Endothelial cell of umbilical vein (primary cell): Measurements from ENCODE around the gene CLEC4M. TPM values are rescaled to one million over a fixed set of nuclear protein-coding genes. Genes with fewer than 3 reads are reported as not detected.

Experiments
- BruUV-seq: library from RNA; stranded (reverse); fragments of 400-500 nt; replicated peaks from 2 replicates; lab custom pipeline; 2021; lab: Mats Ljungman, UMichigan
- CTCF ChIA-PET: fragments of 300-600, 350-600 bp; sonication (Branson Sonifier 250); formaldehyde crosslinking; loops from one replicate; lab custom pipeline; 2021; ENCODE audit warnings: antibody characterized with exemption, inconsistent platforms; lab: Charles Lee
- POLR2A ChIA-PET: fragments of 300-600, 350-600 bp; sonication (Branson Sonifier 250); formaldehyde crosslinking; loops from one replicate; lab custom pipeline; 2021; ENCODE audit warnings: antibody characterized with exemption, inconsistent platforms; lab: Charles Lee
- DNase-seq: peaks from one replicate; pipeline ENCODE4 v3.0.0-alpha.2; 2011; ENCODE audit warnings: low read depth, low spot score
- FAIRE-seq: peaks from 2 replicates; lab custom pipeline; 2011; peaks lifted over from hg19 to GRCh38; lab: Jason Lieb, UNC
- H2AFZ ChIP-seq: 2 replicates; pipeline ENCODE4 v1.6.0; 2012; ENCODE audit warnings: low read depth, low read length, control low read depth, inconsistent platforms
- H3K27ac ChIP-seq: 2 replicates; pipeline ENCODE4 v1.5.1; 2011; ENCODE audit warnings: low read depth, mild to moderate bottlenecking, control low read depth, low read length, moderate library complexity; ENCODE audit not compliant: insufficient read depth
- H3K27me3 ChIP-seq, 2 experiments: 2 replicates each; pipeline versions ENCODE4 v1.6.0 to v1.6.1; 2011; ENCODE audit warnings: low read length in 2 of 2, mixed read lengths in 1 of 2; ENCODE audit not compliant: control insufficient read depth in 2 of 2, insufficient read depth in 2 of 2
- H3K36me3 ChIP-seq, 2 experiments: 2 replicates in 1 of 2; 3 replicates in 1 of 2; pipeline ENCODE4 v1.5.1; 2011; ENCODE audit warnings: low read length in 2 of 2, mild to moderate bottlenecking in 1 of 2, moderate library complexity in 1 of 2; ENCODE audit not compliant: control insufficient read depth in 2 of 2, insufficient read depth in 2 of 2; ENCODE audit errors: extremely low read depth in 1 of 2
- H3K4me1 ChIP-seq: 3 replicates; pipeline ENCODE4 v1.5.1; 2011; ENCODE audit warnings: mild to moderate bottlenecking, low read length; ENCODE audit not compliant: control insufficient read depth, insufficient read depth; ENCODE audit errors: extremely low read depth
- H3K4me2 ChIP-seq: 2 replicates; pipeline ENCODE4 v1.6.1; 2011; ENCODE audit warnings: low read length, control low read depth, mixed read lengths; ENCODE audit not compliant: insufficient read depth
- H3K4me3 ChIP-seq, 3 experiments: fragments of 200-600 bp in 1 of 3; sonication (generic), shearing (Covaris generic) in 1 of 3; replicated peaks in 1 of 3; 2 replicates each; pipeline ENCODE4 v1.5.1; 2011 to 2016; ENCODE audit warnings: control low read depth in 3 of 3, low read length in 3 of 3, mild to moderate bottlenecking in 2 of 3, inconsistent platforms in 1 of 3, low read depth in 1 of 3, moderate library complexity in 1 of 3; ENCODE audit not compliant: insufficient read depth in 1 of 3
- H3K79me2 ChIP-seq: 2 replicates; pipeline ENCODE4 v1.6.0; 2012; ENCODE audit warnings: low read length, inconsistent platforms; ENCODE audit not compliant: control insufficient read depth, insufficient read depth
- H3K9ac ChIP-seq: replicated peaks from 2 replicates; pipeline ENCODE3; 2011; ENCODE audit warnings: low read length, control low read depth; ENCODE audit not compliant: insufficient read depth; ENCODE audit errors: extremely low read depth
- H3K9me1 ChIP-seq: replicated peaks from 3 replicates; pipeline ENCODE4 v1.6.0; 2011; ENCODE audit warnings: mild to moderate bottlenecking, low read length; ENCODE audit not compliant: control insufficient read depth, insufficient read depth; ENCODE audit errors: extremely low read depth
- H3K9me3 ChIP-seq: replicated peaks from 2 replicates; pipeline ENCODE4 v1.5.1; 2012; ENCODE audit warnings: low read length, inconsistent platforms; ENCODE audit not compliant: control insufficient read depth, insufficient read depth
- H4K20me1 ChIP-seq: replicated peaks from 2 replicates; pipeline ENCODE3; 2011; ENCODE audit warnings: mild to moderate bottlenecking, low read length; ENCODE audit not compliant: control insufficient read depth, insufficient read depth; ENCODE audit errors: extremely low read depth
- CTCF ChIP-seq, 2 donors: IDR thresholded peaks; 1 replicate in 1 of 2; 2 replicates in 1 of 2; pipeline ENCODE4 v1.5.1; 2011; ENCODE audit warnings: low read length in 2 of 2, mild to moderate bottlenecking in 2 of 2, moderate library complexity in 2 of 2, control low read depth in 1 of 2, inconsistent platforms in 1 of 2, low read depth in 1 of 2; ENCODE audit not compliant: insufficient read depth in 1 of 2; ENCODE audit errors: extremely low read depth in 1 of 2
- EZH2 ChIP-seq: IDR thresholded peaks from 2 replicates; pipeline ENCODE4 v1.6.1; 2012; ENCODE audit warnings: borderline replicate concordance, low read depth, mild to moderate bottlenecking, moderate library complexity, low read length, inconsistent platforms; ENCODE audit not compliant: severe bottlenecking
- FOS ChIP-seq: IDR thresholded peaks from 2 replicates; pipeline ENCODE4 v1.6.1; 2011; ENCODE audit warnings: mild to moderate bottlenecking, low read length, moderate library complexity, borderline replicate concordance; ENCODE audit not compliant: insufficient read depth
- GATA2 ChIP-seq: IDR thresholded peaks from 2 replicates; pipeline ENCODE4 v1.7.0; 2011; ENCODE audit warnings: low read depth, mild to moderate bottlenecking, moderate library complexity, mixed read lengths, low read length; ENCODE audit not compliant: insufficient read length, insufficient read depth
- JUN ChIP-seq: IDR thresholded peaks from 2 replicates; pipeline ENCODE4 v1.6.1; 2011; ENCODE audit warnings: borderline replicate concordance, low read depth; ENCODE audit not compliant: insufficient read length, insufficient read depth
- MAX ChIP-seq: IDR thresholded peaks from 2 replicates; pipeline ENCODE4 v1.6.1; 2011; ENCODE audit not compliant: insufficient read depth, insufficient read length
- MYC ChIP-seq: IDR thresholded peaks from one replicate; pipeline ENCODE4 v1.6.1; 2011; ENCODE audit warnings: mild to moderate bottlenecking, low read depth, low read length
- POLR2A ChIP-seq: IDR thresholded peaks from 2 replicates; pipeline ENCODE4 v1.6.1; 2012; ENCODE audit warnings: low read depth, mild to moderate bottlenecking, control low read depth, low read length
- POLR2AphosphoS5 ChIP-seq: IDR thresholded peaks from 2 replicates; pipeline ENCODE4 v1.6.1; 2012; ENCODE audit warnings: low read depth, mild to moderate bottlenecking, control low read depth, low read length, moderate library complexity; ENCODE audit not compliant: insufficient read depth
- dilution Hi-C: fragments of 300-500 bp; cut with MboI; formaldehyde crosslinking; loops from one replicate; pipeline ENCODE4 v1.15.0; 2019; ENCODE audit warnings: low sequenced_read_pairs; ENCODE audit not compliant: extremely low pct_ligation_motif_present
- intact Hi-C: fragments of 100-400 bp; cut with micrococcal nuclease; formaldehyde crosslinking; loops from one replicate; pipeline ENCODE4 v1.10.0; 2022
- polyA plus RNA-seq, 4 experiments: library from polyadenylated mRNA; depleted of rRNA in 3 of 4; stranded (reverse) in 3 of 4; unstranded in 1 of 4; fragments of >200 nt; gene quantifications; 2 replicates each; pipeline versions ENCODE4 v1.2.1 to v1.2.3, GENCODE V29; 2011 to 2012; ENCODE audit warnings: missing spikeins in 1 of 4
- total RNA-seq: library from RNA; stranded (reverse); gene quantifications from 2 replicates; pipeline ENCODE4 v1.2.3, GENCODE V29; 2021

CLEC4M gene
- total and polyA plus RNA-seq, 2 donors (not counting 3 experiments of a cell fraction or from before 2014, with no cell fraction given) = 0.46 to 1.0 TPM

GRCh38 chr19:7732045-7732444 lies 31.0 kb upstream of the CLEC4M start, which contains the start of gene CLEC4G:
CLEC4G (minus strand) TSS chr19:7732110; CDS start chr19:7732102, 8 bp downstream.
- TF ChIP-seq FOS = no peak
- TF ChIP-seq EZH2 = no peak
- no peak for TF ChIP-seq JUN
- no peak for TF ChIP-seq MYC
- no peak for TF ChIP-seq CTCF (IDR thresholded peaks at IDR 0.05; ENCODE audit: extremely low read depth in 1 of 2, insufficient read depth in 1 of 2, low read depth in 1 of 2, low read length in 2 of 2)
- no peak for TF ChIP-seq MAX
- no peak for TF ChIP-seq POLR2AphosphoS5
- no peak for TF ChIP-seq POLR2A
- no peak for TF ChIP-seq GATA2
- no peak within 1 kb of the TSS for H3K9ac ChIP-seq
- no peak within 1 kb of the TSS for H2AFZ ChIP-seq
- H3K79me2 ChIP-seq = no peaks in the 10 kb centered on the region
- dilution Hi-C loops = no loop called here
- no peak within 1 kb of the TSS for H3K4me3 ChIP-seq
- intact Hi-C loops = no loop called here
- ChIA-PET CTCF (interaction anchor here (1.2 kb wide), 1 partner anchor 51 kb away, joined by 3 read pairs; the partner anchor contains the start of gene TRAPPC5), POLR2A (no interaction called here)
- BruUV-seq = no TSS peak
- no peaks in the 10 kb centered on the region for H3K4me1 ChIP-seq
- no peak within 1 kb of the TSS for H3K4me2 ChIP-seq
- no peaks in the 10 kb centered on the region for H4K20me1 ChIP-seq
- H3K9me1 ChIP-seq = no peaks in the 10 kb centered on the region
- H3K27me3 ChIP-seq = peaks cover 36 to 40% of the 10 kb centered on the region in 2 experiments
- H3K27ac ChIP-seq = no peak within 1 kb of the TSS
- DNase-seq (no peak), FAIRE-seq (no peak)
- H3K9me3 ChIP-seq = no peaks in the 10 kb centered on the region
- no peaks in the 10 kb centered on the region for H3K36me3 ChIP-seq
